ENCODE data around the gene SLC38A3.

SLC38A3 gene

GRCh38 chr3:50212502-50212901, 7.4 kb downstream of the SLC38A3 start:
- no peak for DNase-seq
- Histone ChIP-seq H3K4me3 (ENCODE audit: low read depth, low read length) (no peak overlapping the region), H3K27me3 (replicated peaks) (no peaks in the 10 kb centered on the region), H3K27ac (no peak overlapping the region), H3K36me3 (replicated peaks) (no peaks in the 10 kb centered on the region)
- TF ChIP-seq CTCF (IDR thresholded peaks at IDR 0.05; ENCODE audit: low read depth, low read length, missing control alignments) = peak; percentile 5
- in situ Hi-C loops (cut with HindIII; ENCODE audit: low pct_ligation_motif_present, low sequenced_read_pairs) = no loop called here

GRCh38 chr3:50212971-50213370, 7.9 kb downstream of the SLC38A3 start:
- Histone ChIP-seq H3K36me3 (replicated peaks) (no peaks in the 10 kb centered on the region), H3K27ac (no peak overlapping the region), H3K27me3 (replicated peaks) (no peaks in the 10 kb centered on the region), H3K4me3 (ENCODE audit: low read depth, low read length) (no peak overlapping the region)
- no peak for DNase-seq
- in situ Hi-C loops (cut with HindIII; ENCODE audit: low pct_ligation_motif_present, low sequenced_read_pairs) = no loop called here
- no peak for TF ChIP-seq CTCF (IDR thresholded peaks at IDR 0.05; ENCODE audit: low read depth, low read length, missing control alignments)

GRCh38 chr3:50213373-50213772, 8.3 kb downstream of the SLC38A3 start:
- no peak overlapping the region for H3K27ac ChIP-seq
- H3K4me3 ChIP-seq (ENCODE audit: low read depth, low read length) = no peak overlapping the region
- H3K36me3 ChIP-seq (replicated peaks) = no peaks in the 10 kb centered on the region
- DNase-seq = no peak
- H3K27me3 ChIP-seq (replicated peaks) = no peaks in the 10 kb centered on the region
- in situ Hi-C loops (cut with HindIII; ENCODE audit: low pct_ligation_motif_present, low sequenced_read_pairs) = no loop called here
- TF ChIP-seq CTCF (IDR thresholded peaks at IDR 0.05; ENCODE audit: low read depth, low read length, missing control alignments) = no peak

- Histone ChIP-seq H3K27ac (no peak overlapping the region), H3K4me3 (ENCODE audit: low read depth, low read length) (no peak overlapping the region), H3K36me3 (replicated peaks) (no peaks in the 10 kb centered on the region), H3K27me3 (replicated peaks) (no peaks in the 10 kb centered on the region)
- no peak for TF ChIP-seq CTCF (IDR thresholded peaks at IDR 0.05; ENCODE audit: low read depth, low read length, missing control alignments)
- DNase-seq = no peak
- in situ Hi-C loops (cut with HindIII; ENCODE audit: low pct_ligation_motif_present, low sequenced_read_pairs) = no loop called here
These were observed 9.8 kb downstream of the SLC38A3 start for GRCh38 chr3:50214824-50215223.

GRCh38 chr3:50215529-50215928, 10.5 kb downstream of the SLC38A3 start:
- no peak for TF ChIP-seq CTCF (IDR thresholded peaks at IDR 0.05; ENCODE audit: low read depth, low read length, missing control alignments)
- Histone ChIP-seq H3K4me3 (ENCODE audit: low read depth, low read length) (no peak overlapping the region), H3K36me3 (replicated peaks) (no peaks in the 10 kb centered on the region), H3K27ac (no peak overlapping the region), H3K27me3 (replicated peaks) (no peaks in the 10 kb centered on the region)
- no peak for DNase-seq
- in situ Hi-C loops (cut with HindIII; ENCODE audit: low pct_ligation_motif_present, low sequenced_read_pairs) = no loop called here

GRCh38 chr3:50217681-50218080, 12.6 kb downstream of the SLC38A3 start:
- no peak overlapping the region for H3K27ac ChIP-seq
- no peak for DNase-seq
- in situ Hi-C loops (cut with HindIII; ENCODE audit: low pct_ligation_motif_present, low sequenced_read_pairs) = no loop called here
- H3K27me3 ChIP-seq (replicated peaks) = no peaks in the 10 kb centered on the region
- H3K36me3 ChIP-seq (replicated peaks) = no peaks in the 10 kb centered on the region
- no peak for TF ChIP-seq CTCF (IDR thresholded peaks at IDR 0.05; ENCODE audit: low read depth, low read length, missing control alignments)
- H3K4me3 ChIP-seq (ENCODE audit: low read depth, low read length) = no peak overlapping the region
